Aorta (tissue), 5 donors: ENCODE measurements around the gene INHBB. TPM values are rescaled to one million over a fixed set of nuclear protein-coding genes. Genes with fewer than 3 reads are reported as not detected.
A peak's percentile ranks its signal among the peaks of the same experiment; 100 is the strongest.
"Not testable (repeated sequence)": the region's sequence is repeated elsewhere in the genome, so short reads cannot be mapped to it uniquely, and the experiment has no call there.

Experiments
- ATAC-seq: fragments of 200-7000 bp; cut with Tn5 transposase; one replicate; pipeline ENCODE4 v1.9.1; 2022; ENCODE audit warnings: moderate library complexity; ENCODE audit not compliant: low FRiP score
- DNase-seq, 2 donors: peaks; one replicate each; pipeline ENCODE4 v3.0.0-alpha.2; 2020
- H3K27ac ChIP-seq, 2 donors: one replicate each; pipeline ENCODE4 v1.5.1; 2013; ENCODE audit warnings: low read length in 2 of 2, mild to moderate bottlenecking in 2 of 2, moderate library complexity in 2 of 2, control low read depth in 1 of 2, inconsistent platforms in 1 of 2, low read depth in 1 of 2
- H3K27me3 ChIP-seq, 2 donors: one replicate each; pipeline ENCODE4 v1.6.1; 2013; ENCODE audit warnings: control low read depth in 1 of 2, low read length in 1 of 2, mild to moderate bottlenecking in 1 of 2, moderate library complexity in 1 of 2; ENCODE audit not compliant: insufficient read depth in 2 of 2, control insufficient read depth in 1 of 2
- H3K36me3 ChIP-seq, 2 donors: one replicate each; pipeline ENCODE4 v1.6.1; 2013; ENCODE audit warnings: control low read depth in 1 of 2, low read length in 1 of 2, mild to moderate bottlenecking in 1 of 2; ENCODE audit not compliant: insufficient read depth in 2 of 2, control insufficient read depth in 1 of 2
- H3K4me1 ChIP-seq, 2 donors: one replicate each; pipeline ENCODE4 v1.6.1; 2013; ENCODE audit warnings: low read length in 2 of 2, control low read depth in 1 of 2, mild to moderate bottlenecking in 1 of 2, moderate library complexity in 1 of 2; ENCODE audit not compliant: insufficient read depth in 2 of 2, control insufficient read depth in 1 of 2
- H3K4me3 ChIP-seq, 2 donors: one replicate each; pipeline ENCODE4 v1.5.1; 2013; ENCODE audit warnings: low read length in 2 of 2, control low read depth in 1 of 2, mild to moderate bottlenecking in 1 of 2
- H3K9me3 ChIP-seq: one replicate; pipeline ENCODE4 v1.6.1; 2013; ENCODE audit warnings: mild to moderate bottlenecking, low read length; ENCODE audit not compliant: control insufficient read depth
- WGBS, 2 donors: extraction: QIAGEN DNeasy Blood & Tissue Kit; methylation state at CpG; one replicate each; pipeline ENCODE4 v1.1.7; 2013; 5-methylcytosine and 5-hydroxymethylcytosine counted together
- intact Hi-C, 2 donors: fragments of 100-400 bp; cut with DNase I; formaldehyde crosslinking; loops; one replicate each; pipeline versions ENCODE4 v1.14.2 to v1.15.0; 2022
- polyA plus RNA-seq, 2 donors: library from polyadenylated mRNA; stranded (reverse); fragments of 200-250 nt; gene quantifications; one replicate each; pipeline ENCODE4 v1.2.3, GENCODE V29; 2013
- total RNA-seq, 2 donors: library from RNA; stranded (reverse); fragmentation: NEBNext Ultra II Directional; extraction: Animal tissue kit (Norgen Biotek cat#: 25700); gene quantifications; one replicate each; pipeline ENCODE4 v1.2.1, GENCODE V29; 2021
- donor health status: healthy with polysubstance abuse.
- donor health status: Bipolar disorder and iron deficiency.
- donor health status: DM: no; HTN: no; CAD: no.
- donor health status: DM: no; HTN: no; CAD: no.
- donor health status: DM: yes; HTN: yes; CAD: no.

Gene INHBB
- total and polyA plus RNA-seq, 4 donors: 0.43 to 21.9 (median 9.9) TPM

DNA sequence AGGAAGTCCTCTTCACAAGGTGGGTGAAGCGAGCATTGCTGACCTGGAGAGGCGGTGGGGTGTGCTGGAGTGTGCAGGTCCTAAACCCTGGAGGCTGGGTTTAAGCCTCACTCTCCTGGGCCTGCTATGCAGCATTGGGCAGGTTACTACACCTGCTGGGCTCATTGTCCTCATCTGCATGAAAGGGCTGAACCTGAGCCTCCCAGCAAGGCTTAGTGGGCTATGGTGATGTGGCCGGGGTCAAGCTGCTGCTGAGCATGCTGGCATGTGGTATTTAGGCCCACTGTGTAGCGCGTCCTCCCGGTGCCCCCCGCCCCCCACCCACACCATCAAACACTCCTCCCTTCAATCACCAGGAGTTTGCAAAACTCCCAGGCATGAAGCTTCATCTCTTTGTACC lies 37.3 kb downstream of the INHBB start:
- intact Hi-C loops: no loop called here
- no peak overlapping the region for H3K4me3 ChIP-seq
- H3K27ac ChIP-seq: no peak overlapping the region
- 83 to 89% methylated on average over 7 of the region's 7 CpGs for WGBS, 2 donors
- no peaks in the 10 kb centered on the region for H3K36me3 ChIP-seq
- H3K27me3 ChIP-seq: no peaks in the 10 kb centered on the region
- H3K4me1 ChIP-seq: no peaks in the 10 kb centered on the region
- DNase-seq (peak in 1 of 2 donors; percentile 42), ATAC-seq (no peak)
- H3K9me3 ChIP-seq: no peaks in the 10 kb centered on the region

DNA sequence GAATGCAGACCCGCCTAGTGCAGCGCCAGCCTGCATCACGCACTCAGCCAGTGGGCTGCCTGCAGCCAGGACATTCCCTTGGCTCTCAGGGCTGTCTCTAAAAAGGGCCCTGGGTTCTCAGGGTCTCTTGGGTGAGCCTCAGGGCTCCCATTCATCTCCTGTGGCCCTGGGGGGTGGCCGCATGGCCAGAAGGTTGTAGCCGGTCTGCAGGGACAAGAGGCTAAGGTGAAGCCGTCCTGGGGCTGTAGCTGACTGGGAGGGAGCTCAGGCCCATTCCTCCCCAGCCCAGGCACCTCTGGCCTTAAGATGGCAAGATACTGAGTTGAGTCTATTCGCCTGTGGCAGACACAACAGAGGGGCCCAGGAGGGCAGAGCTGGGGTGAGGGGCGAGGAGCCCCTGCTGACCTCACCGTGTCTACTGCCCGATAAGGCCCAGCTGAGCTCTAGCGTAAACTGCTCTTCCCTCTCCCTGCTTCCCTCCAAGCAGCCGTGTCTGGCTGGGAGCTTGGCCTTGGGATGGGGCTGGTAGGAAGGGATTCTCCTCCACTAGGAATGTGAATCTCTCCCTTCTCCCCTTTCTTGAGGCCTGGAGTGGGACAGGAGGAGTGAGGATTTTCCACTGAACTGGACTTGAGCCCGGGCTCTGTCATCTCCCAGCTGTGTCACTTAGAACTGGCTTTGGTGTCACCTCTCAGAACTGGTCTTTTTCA lies 37.9 kb downstream of the INHBB start:
- ATAC-seq (no peak), DNase-seq (peak; percentile 19 to 27)
- WGBS, 2 donors: 92 to 93% methylated on average over 13 of the region's 13 CpGs
- Histone ChIP-seq H3K4me1 (no peaks in the 10 kb centered on the region), H3K4me3 (no peak overlapping the region), H3K36me3 (no peaks in the 10 kb centered on the region), H3K27me3 (no peaks in the 10 kb centered on the region), H3K27ac (no peak overlapping the region), H3K9me3 (no peaks in the 10 kb centered on the region)
- intact Hi-C loops: no loop called here

DNA sequence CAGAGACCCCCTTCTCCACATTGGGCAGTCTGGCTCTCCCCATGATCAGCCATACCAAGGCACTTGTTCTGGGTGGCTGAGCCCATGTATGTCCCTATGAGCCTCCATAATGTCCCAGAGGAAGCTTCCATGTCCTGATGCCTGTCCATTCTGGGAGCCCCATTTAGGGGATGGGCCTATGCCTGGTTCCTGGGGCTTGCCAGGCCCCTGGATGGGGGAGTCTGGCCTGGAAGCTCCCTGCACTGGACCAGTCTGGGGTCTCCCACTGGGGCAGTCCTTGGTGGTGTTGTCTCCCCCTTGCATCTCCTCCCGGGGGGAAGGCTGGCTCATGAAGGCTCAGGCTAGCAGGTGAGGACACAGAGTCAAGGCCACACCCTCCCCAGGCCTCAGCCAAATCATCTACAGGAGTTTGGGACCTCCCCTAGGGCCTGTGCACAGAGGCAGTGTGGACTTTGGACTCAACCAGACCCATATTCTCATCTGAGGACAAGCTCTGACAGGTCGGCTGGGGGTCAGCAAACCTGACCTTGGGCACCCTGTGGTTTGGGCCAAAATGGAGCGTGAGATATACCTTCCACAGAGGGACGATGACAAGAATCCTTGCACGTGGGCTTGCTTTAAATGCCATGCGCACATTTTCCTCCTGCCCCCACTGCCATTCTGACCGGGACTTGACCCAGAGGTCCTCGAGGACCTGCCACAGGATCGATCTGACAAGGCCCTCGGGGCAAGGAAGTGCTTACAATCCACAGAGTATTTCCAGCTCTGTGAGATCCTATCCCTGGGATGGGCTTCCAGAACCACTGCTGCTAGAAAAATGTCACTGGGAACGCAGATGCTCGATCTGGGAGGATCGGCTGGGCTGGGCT lies 38.8 kb downstream of the INHBB start:
- intact Hi-C loops: no loop called here
- H3K4me3 ChIP-seq: no peak overlapping the region
- H3K36me3 ChIP-seq: no peaks in the 10 kb centered on the region
- H3K9me3 ChIP-seq: no peaks in the 10 kb centered on the region
- WGBS, 2 donors: 82 to 84% methylated on average over 13 of the region's 13 CpGs
- no peaks in the 10 kb centered on the region for H3K27me3 ChIP-seq
- no peak for ATAC-seq
- H3K27ac ChIP-seq: no peak overlapping the region
- H3K4me1 ChIP-seq: no peaks in the 10 kb centered on the region
- peak in 1 of 2 donors; percentile 46 for DNase-seq

DNA sequence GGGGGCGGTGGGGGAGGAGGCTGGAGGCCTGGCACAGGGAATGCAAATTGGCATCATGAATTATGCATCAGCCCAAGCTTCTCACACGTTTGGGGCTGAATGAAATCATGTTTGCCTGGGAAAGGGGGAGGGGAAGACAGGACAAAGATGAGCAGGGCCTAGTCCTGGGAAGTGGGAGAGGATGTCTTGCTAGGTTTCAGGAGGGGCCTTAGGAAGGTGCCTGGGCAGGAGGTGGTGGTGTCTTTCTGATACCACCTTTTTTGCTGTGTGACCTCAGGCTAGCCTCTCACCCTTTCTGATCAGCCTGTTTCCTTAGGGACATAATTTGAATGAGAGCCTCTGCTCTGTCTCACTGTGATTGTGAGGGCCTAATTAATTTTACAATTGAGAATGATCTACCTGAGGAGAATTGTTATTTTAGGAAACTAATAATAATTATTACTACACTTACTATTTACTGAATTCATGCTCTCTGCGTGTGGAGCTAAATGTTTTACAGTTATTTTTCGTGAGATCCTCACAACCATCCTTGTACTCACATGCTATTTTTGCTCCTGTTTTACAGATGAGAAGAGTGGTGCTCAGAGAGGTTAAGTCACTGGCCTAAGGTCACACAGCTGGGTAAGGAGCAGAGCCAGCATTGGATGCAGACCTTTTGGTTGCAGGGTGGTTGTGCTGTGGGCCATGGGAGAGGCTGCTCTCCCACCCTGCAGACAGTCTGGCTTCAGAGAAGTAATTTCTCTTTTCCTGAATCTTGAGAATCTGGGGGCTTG lies 39.6 kb downstream of the INHBB start:
- Histone ChIP-seq H3K27me3 (no peaks in the 10 kb centered on the region), H3K36me3 (no peaks in the 10 kb centered on the region), H3K9me3 (no peaks in the 10 kb centered on the region), H3K4me1 (no peaks in the 10 kb centered on the region), H3K4me3 (no peak overlapping the region), H3K27ac (no peak overlapping the region)
- intact Hi-C loops: no loop called here
- no peak for ATAC-seq
- WGBS, 2 donors: 63 to 66% methylated on average over 4 of the region's 4 CpGs
- DNase-seq: peak in 1 of 2 donors; percentile 16

- intact Hi-C loops: no loop called here
- 81 to 84% methylated on average over 9 of the region's 9 CpGs for WGBS, 2 donors
- ATAC-seq: no peak
Measured at GRCh38 chr2:120388222-120389035, 42.5 kb downstream of the INHBB start.

DNA sequence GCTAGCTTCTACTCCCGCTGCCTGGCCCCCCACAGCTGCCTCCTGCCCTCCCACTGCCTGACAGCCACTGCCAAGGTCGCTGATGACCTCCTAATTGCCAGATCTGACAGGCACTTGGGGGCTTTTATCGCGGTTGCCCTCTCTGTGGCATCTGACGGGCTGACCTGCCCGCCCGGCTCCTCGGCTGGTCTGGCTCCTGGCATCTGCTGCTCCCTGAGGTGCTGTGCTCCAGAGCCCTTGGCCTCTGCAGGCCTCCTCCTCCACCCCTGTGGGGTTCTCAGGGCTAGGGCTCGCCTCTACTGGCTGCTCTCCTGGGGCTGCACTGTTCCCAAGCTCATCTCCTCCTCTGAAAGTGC lies 43.1 kb downstream of the INHBB start:
- ATAC-seq (no peak), DNase-seq (peak in 1 of 2 donors; percentile 68)
- Histone ChIP-seq H3K27ac (no peak overlapping the region), H3K9me3 (no peaks in the 10 kb centered on the region), H3K36me3 (no peaks in the 10 kb centered on the region), H3K27me3 (no peaks in the 10 kb centered on the region), H3K4me1 (no peaks in the 10 kb centered on the region), H3K4me3 (no peak overlapping the region)
- intact Hi-C loops: no loop called here
- 81% methylated on average over 9 of the region's 9 CpGs for WGBS, 2 donors

More at GRCh38 chr2:120388222-120389035, 42.5 kb downstream of the INHBB start:
- Histone ChIP-seq H3K36me3 (no peaks in the 10 kb centered on the region), H3K27ac (no peak overlapping the region), H3K27me3 (no peaks in the 10 kb centered on the region), H3K4me1 (no peaks in the 10 kb centered on the region), H3K9me3 (no peaks in the 10 kb centered on the region), H3K4me3 (no peak overlapping the region)
- DNase-seq: peak in 1 of 2 donors; percentile 19

DNA sequence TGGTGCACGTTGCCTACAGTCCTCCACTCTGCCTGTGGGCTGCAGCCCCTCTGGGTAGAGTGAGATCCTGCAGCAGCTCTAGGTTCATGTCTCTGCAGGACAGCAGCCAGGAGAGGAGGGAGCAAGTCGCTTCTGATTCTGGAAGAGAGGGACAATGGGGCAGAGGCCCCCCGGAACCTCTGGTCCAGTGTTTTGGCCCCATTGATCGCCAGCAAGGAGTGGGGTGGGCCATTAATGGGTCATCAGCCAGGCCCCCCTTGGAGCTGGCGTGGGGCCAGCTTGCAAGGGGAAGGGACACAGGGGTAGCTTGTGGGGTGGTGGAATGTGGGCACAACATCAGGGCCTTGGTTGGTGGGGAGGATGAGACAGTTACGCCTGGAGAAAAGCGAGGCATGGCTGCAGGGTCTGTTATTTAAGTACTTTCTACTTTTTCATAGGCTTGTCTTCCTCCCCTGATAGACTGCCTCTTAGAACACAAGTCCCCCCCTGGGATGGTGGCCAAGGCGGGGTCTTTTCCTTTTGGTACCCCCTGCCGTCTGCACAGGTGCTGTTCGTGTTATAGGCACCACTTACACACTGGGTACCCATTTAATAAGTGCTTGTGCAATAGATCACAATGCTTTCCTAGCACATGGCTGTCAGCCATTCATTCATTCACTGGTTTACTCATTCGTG lies 44.6 kb downstream of the INHBB start:
- intact Hi-C loops: no loop called here
- no peaks in the 10 kb centered on the region for H3K27me3 ChIP-seq
- 73 to 83% methylated on average over 11 of the region's 11 CpGs for WGBS, 2 donors
- H3K36me3 ChIP-seq: no peaks in the 10 kb centered on the region
- H3K9me3 ChIP-seq: no peaks in the 10 kb centered on the region
- no peak overlapping the region for H3K4me3 ChIP-seq
- DNase-seq: peak in 1 of 2 donors; percentile 51
- no peak overlapping the region for H3K27ac ChIP-seq
- no peaks in the 10 kb centered on the region for H3K4me1 ChIP-seq
- no peak for ATAC-seq

- H3K9me3 ChIP-seq, ATAC-seq, intact Hi-C loops, H3K4me3 ChIP-seq, DNase-seq, H3K36me3 ChIP-seq, H3K27ac ChIP-seq, H3K4me1 ChIP-seq, H3K27me3 ChIP-seq: not testable (repeated sequence)
- 36 to 54% methylated on average over 2 of the region's 2 CpGs for WGBS, 2 donors
Measured at GRCh38 chr2:120391382-120391781, 45.4 kb downstream of the INHBB start.
